Brain microvascular endothelial cell (primary cell): Measurements from ENCODE around the gene CHST7.

Source experiments
- DNase-seq: peaks from one replicate; pipeline ENCODE4 v3.0.0-alpha.2; 2020
- H3K27ac ChIP-seq: fragments of 250-450 bp; sonication (Bioruptor Pico); 2 replicates; pipeline ENCODE4 v1.5.1; 2020; ENCODE audit warnings: mild to moderate bottlenecking, moderate library complexity
- H3K27me3 ChIP-seq: fragments of 250-450 bp; sonication (Bioruptor Pico); replicated peaks from 2 replicates; pipeline ENCODE4 v1.5.1; 2020; ENCODE audit warnings: mild to moderate bottlenecking
- H3K36me3 ChIP-seq: fragments of 250-450 bp; sonication (Bioruptor Pico); replicated peaks from 2 replicates; pipeline ENCODE4 v1.5.1; 2020; ENCODE audit warnings: mild to moderate bottlenecking
- H3K4me3 ChIP-seq: 2 replicates; pipeline ENCODE4 v1.5.1; 2011; ENCODE audit warnings: low read depth, mild to moderate bottlenecking, control low read depth, low read length, moderate library complexity
- in situ Hi-C: cut with HindIII; loops from 2 replicates; pipeline ENCODE4 v1.10.0; 2017; ENCODE audit warnings: low sequenced_read_pairs, low pct_ligation_motif_present
- TF ChIP-seq, protein P1 (sequence below): IDR thresholded peaks from 2 replicates; pipeline ENCODE4 v1.5.1; 2011; ENCODE audit warnings: low read depth, mild to moderate bottlenecking, moderate library complexity, low read length, control low read depth, inconsistent platforms; ENCODE audit errors: missing control alignments

Gene CHST7

DNA sequence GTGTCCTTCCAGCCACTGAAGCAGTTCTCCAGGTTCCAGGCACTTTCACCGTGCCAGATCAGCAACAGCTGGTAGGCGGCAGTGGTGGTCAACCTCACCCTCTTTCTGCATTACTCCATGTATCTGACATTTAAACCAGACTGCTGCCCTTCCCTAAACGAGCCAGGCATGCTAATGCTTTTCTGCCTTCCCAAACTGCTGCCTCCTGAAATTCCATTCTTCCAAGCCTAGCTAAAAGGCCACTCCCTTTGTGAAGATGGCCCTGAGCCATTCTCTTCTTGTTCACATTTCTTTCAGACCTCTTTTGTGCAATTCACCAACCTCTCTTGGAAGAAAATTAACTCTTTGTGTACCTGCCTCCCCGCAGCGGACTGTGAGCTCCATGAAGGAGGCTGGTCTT lies 73.7 kb downstream of the CHST7 start:
- H3K36me3 ChIP-seq = no peaks in the 10 kb centered on the region
- no peak for DNase-seq
- TF ChIP-seq, protein P1, sequence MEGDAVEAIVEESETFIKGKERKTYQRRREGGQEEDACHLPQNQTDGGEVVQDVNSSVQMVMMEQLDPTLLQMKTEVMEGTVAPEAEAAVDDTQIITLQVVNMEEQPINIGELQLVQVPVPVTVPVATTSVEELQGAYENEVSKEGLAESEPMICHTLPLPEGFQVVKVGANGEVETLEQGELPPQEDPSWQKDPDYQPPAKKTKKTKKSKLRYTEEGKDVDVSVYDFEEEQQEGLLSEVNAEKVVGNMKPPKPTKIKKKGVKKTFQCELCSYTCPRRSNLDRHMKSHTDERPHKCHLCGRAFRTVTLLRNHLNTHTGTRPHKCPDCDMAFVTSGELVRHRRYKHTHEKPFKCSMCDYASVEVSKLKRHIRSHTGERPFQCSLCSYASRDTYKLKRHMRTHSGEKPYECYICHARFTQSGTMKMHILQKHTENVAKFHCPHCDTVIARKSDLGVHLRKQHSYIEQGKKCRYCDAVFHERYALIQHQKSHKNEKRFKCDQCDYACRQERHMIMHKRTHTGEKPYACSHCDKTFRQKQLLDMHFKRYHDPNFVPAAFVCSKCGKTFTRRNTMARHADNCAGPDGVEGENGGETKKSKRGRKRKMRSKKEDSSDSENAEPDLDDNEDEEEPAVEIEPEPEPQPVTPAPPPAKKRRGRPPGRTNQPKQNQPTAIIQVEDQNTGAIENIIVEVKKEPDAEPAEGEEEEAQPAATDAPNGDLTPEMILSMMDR = no peak
- H3K4me3 ChIP-seq = no peak overlapping the region
- no peaks in the 10 kb centered on the region for H3K27me3 ChIP-seq
- in situ Hi-C loops = no loop called here
- no peak overlapping the region for H3K27ac ChIP-seq
